HG03196 (cell line): Measurements from ENCODE around the gene RAI1.

Source experiments
- ATAC-seq: cut with Tn5 transposase; IDR thresholded peaks from one replicate; pipeline ENCODE4 v1.9.1; 2021; ENCODE audit not compliant: unreplicated experiment

Gene RAI1

DNA sequence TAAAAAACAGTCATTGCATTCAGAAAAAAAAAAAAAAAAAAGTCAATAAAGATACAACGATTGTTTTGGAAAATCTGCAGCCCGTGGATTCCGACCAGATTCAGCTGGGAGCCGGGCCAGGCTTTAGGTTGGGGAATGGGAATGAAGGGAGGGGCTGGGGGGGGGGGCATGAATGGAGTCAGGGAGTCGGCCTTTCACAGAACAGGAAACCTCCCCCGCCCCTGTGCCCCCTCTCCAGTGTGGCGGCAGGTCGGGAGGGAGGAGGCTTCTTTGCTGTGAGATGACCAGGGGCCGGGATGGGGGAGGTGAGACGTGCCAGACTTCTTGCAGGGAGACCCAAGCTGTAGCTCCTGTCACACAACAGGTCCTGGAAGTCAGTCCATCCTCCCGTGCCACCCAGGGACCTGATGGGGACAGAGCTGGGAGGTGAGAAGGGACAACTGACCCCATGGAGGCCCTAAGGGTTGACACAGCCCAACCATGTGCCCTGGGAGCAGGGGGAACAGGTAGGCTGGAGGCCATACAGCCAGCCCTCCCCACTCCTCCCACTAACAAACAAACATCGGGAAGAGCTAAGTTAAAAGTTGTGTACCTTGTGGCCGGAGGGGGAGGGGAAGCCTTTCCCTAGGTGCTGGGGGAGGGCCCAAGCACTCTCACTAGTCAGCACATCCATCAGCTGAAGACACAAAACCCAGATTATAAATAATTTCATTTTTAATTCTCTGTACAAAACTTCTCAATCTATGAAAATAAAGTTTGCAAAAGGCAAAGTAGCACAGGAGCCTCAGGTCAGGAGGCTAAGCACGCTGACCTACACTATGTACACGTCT is 130.3 kb downstream of the RAI1 start:
- no peak for ATAC-seq

- ATAC-seq = no peak
Measured at GRCh38 chr17:17812211-17813054, 131.2 kb downstream of the RAI1 start.

DNA sequence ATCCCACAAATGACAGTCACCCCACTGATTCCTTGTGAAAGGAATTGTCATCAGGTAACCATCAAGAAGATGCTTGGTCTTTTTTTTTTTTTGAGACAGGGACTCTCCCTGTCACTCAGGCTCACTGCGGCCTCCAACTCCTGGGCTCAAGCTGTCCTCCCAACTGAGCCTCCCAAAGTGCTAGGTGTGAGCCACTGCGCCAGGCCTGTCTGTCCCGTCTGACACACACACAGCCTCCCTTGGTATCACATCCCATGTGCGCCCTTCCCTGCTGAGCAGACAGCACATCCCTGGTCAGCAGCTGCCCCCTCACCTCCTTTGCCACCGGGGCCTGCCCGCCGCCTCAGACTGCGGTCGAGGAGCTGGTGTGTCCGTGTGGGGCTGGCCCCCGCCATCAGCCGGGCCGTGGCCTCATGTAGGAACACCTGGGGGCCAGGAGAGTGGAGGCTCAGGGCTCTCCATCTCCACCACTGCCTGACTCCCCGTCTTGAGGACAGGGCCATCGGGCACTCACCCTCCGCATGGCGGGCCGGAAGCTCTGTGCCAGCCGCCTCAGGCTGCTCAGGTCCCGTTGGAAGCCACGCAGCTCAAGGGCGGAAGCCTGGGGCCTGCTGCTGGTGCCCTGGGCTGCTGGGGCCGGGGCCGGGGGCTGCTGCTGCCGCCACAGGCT is 131.9 kb downstream of the RAI1 start:
- ATAC-seq = no peak

GRCh38 chr17:17813725-17814095 is 132.5 kb downstream of the RAI1 start:
- no peak for ATAC-seq

DNA sequence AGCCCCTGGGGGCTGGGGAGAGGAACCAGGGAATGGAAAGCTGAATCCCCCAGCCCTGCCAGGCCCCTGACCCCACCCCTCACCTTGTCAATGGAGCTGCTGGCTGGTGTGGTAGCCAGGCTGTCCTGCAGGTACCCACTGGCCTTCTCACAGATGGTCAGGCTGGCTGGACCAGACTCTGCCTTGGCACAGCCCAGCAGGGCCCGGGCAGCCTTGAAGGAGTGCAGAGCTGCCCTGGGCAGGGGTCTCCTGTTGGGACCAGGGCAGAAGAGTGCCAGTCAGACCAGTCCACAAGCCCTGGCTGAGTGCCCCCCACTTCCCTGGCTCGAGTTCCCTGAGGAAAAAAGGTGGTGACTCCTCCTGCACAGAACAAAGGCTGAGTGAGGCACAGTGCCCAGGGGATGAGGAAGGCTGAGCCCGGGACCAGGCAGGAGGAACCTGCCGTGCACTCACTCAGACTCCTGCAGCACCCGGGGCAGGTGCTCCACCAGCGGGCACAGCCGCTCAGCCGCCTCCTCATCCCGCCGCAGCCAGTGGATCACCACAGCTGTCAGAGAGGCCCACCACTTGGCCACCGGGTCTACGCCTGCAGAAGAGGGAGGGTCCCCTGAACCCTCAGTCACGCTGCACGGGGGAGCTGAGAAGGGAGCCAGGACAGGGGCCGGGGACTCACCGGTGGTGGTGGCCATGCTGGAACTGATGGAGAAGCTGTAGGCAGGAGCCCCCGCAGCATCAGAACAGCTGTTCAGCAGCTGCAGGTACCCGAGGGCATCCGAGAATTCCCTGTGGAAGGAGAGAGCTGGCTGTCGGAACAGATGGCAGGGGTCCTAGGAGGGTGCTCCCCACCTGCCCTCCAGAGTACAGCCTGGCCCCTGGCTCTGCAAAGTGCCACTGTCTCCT is 133.2 kb downstream of the RAI1 start:
- no peak for ATAC-seq

DNA sequence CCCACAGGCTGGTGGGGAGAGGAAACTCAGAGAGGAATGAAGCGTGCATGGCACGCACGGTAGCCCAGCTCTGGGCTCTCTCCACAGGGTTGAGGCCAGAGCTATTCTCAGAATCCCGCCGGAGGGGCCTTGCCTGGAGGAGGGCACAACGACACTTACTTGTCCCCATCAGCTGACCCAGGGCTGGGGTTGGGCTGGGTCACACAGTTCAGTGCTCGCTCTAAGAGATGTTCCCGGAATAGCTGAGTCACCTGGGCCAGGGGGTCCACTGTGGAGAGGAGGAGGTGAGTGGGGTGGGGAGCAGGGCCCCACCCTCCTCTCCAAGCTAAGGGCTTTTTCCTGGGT is 133.8 kb downstream of the RAI1 start:
- ATAC-seq = no peak

DNA sequence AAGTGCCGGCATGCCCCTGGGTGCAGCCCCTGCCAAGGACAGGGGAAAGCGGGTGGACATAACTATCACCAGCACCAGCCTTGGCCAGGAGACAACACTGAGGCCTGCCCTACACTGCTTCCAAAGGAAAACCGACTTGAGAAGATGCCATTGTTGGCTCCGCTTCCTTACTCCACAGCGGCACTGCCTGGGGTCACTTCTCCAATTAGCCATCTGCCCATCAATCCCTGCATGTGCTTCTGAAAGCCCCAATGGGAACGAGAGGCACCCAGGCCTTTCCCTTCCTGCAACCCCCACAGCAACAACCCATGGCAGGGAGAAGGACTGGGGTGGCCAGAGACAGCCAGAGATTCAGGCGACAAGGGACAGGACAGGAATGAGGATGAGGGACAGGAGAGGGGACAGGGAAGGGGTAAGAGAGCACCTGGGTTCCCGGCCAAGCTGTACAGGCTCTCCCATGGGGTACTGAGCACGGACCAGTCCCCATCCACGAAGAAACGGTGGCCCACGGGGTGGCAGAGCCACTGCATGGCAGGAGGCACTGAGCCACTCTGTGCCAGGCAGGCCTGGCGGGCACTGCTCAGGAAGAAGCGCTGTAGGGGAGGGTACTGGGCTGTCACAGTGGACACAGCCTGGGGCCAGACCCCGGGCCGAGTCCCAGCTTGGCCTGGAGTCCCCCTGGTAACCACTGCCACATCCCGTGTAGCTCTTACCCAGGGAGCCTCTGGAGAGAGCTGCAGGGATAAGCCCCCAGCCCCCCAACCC is 134.4 kb downstream of the RAI1 start:
- no peak for ATAC-seq

- no peak for ATAC-seq
Measured at GRCh38 chr17:17816240-17816814, 135.1 kb downstream of the RAI1 start.

- no peak for ATAC-seq
Measured at GRCh38 chr17:17816831-17817551, 135.7 kb downstream of the RAI1 start.

GRCh38 chr17:17817552-17817947 is 136.3 kb downstream of the RAI1 start:
- no peak for ATAC-seq

- ATAC-seq = no peak
Measured at GRCh38 chr17:17818088-17818526, 136.8 kb downstream of the RAI1 start.

GRCh38 chr17:17819111-17819510 is 137.9 kb downstream of the RAI1 start:
- ATAC-seq = no peak

GRCh38 chr17:17819561-17819995 is 138.3 kb downstream of the RAI1 start:
- ATAC-seq = peak; percentile 47

- no peak for ATAC-seq
Measured at GRCh38 chr17:17820046-17820445, 138.8 kb downstream of the RAI1 start.

DNA sequence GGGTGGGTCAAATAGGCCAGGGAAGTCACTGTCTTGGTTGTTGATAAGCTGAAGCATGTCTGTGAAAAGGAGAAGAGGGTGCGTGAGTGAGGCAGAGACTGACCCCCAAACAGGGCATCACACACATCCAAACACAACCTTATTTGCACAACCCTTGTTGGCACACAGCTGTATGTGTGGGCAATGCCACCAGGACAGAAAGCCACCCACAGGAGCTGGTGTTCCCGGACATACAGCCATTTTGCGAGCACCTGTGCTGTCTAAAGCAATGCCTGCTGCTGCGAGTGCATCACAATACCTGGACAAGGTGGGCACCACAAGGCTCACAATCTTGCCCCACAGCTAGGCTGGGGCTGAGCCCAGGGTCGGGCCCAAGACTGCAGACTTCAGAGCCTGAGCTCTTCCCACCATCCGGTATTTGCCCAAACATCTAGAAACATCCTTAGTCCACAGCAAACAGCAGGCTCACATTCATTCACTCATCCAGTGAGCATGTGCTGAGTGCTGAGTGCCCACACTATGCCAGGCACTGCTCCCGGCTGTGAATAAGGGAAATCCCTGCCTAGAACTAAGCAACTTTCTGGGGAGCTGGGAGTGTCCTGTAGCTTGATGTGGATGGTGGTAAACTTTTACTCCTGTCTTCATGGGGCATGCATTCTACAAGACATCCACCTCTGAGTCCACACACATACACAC is 139.4 kb downstream of the RAI1 start:
- no peak for ATAC-seq

DNA sequence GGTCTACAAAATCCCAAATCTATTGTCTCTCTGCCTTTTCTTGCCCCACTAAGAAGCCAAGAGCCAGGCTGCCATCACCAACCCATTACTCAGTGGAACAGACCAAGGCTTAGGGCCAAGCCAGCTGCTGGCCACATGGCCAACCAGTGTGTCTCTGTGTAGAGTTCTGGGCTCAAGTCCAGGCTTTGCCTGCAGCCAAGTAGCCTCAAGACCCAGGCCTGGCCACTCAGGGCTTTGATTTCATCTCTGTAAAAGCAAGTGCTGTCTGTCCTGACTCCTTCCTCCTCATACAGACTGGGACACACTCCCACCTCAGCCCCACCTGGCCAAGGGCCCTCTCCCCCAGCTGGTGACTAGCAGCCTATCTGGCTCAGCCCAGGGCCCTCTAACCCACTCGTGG is 140.9 kb downstream of the RAI1 start:
- no peak for ATAC-seq

GRCh38 chr17:17822616-17823015 is 141.4 kb downstream of the RAI1 start:
- no peak for ATAC-seq

GRCh38 chr17:17823433-17824118 is 142.3 kb downstream of the RAI1 start:
- peak; percentile 45 for ATAC-seq
